ENCODE data around the gene ADAMTS6. TPM values are rescaled to one million over a fixed set of nuclear protein-coding genes. Genes with fewer than 3 reads are reported as not detected.
"Not testable (repeated sequence)": the region's sequence is repeated elsewhere in the genome, so short reads cannot be mapped to it uniquely, and the experiment has no call there.

The ADAMTS6 gene
- total RNA-seq, 1 donor from 2014 or later = 1.5 TPM

DNA sequence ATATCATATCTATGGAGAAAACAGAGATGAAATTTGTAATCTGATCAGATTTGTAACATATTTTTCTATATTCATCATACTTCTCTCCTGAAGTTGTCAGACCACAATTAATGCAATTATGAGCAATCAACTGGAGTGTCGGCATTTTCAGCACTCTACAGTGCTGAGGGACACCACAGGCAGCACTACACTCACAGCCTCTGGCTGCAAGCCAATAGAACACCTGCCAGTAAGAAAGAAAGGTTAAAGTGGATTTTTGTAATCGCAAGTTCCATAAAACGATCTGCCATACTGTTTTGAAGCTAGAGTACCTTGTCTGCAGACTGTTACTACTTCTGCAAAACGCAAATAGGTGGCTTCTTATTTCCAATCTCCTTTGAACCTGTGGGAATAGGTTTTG, 147.6 kb downstream of the ADAMTS6 start:
- intact Hi-C loops (cut with micrococcal nuclease) = no loop called here
- DNase-seq = no peak
- TF ChIP-seq, protein P1, sequence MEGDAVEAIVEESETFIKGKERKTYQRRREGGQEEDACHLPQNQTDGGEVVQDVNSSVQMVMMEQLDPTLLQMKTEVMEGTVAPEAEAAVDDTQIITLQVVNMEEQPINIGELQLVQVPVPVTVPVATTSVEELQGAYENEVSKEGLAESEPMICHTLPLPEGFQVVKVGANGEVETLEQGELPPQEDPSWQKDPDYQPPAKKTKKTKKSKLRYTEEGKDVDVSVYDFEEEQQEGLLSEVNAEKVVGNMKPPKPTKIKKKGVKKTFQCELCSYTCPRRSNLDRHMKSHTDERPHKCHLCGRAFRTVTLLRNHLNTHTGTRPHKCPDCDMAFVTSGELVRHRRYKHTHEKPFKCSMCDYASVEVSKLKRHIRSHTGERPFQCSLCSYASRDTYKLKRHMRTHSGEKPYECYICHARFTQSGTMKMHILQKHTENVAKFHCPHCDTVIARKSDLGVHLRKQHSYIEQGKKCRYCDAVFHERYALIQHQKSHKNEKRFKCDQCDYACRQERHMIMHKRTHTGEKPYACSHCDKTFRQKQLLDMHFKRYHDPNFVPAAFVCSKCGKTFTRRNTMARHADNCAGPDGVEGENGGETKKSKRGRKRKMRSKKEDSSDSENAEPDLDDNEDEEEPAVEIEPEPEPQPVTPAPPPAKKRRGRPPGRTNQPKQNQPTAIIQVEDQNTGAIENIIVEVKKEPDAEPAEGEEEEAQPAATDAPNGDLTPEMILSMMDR (IDR thresholded peaks at IDR 0.05; ENCODE audit: borderline replicate concordance) = no peak
- peak overlapping the region; percentile 48 for H3K4me3 ChIP-seq
- no peaks in the 10 kb centered on the region for H3K4me1 ChIP-seq
- H3K36me3 ChIP-seq = no peaks in the 10 kb centered on the region
- no peak overlapping the region for H3K27ac ChIP-seq (replicated peaks)
- H3K27me3 ChIP-seq (ENCODE audit: low read depth) = no peaks in the 10 kb centered on the region
- H3K9me3 ChIP-seq (replicated peaks) = peaks cover 2% of the 10 kb centered on the region

DNA sequence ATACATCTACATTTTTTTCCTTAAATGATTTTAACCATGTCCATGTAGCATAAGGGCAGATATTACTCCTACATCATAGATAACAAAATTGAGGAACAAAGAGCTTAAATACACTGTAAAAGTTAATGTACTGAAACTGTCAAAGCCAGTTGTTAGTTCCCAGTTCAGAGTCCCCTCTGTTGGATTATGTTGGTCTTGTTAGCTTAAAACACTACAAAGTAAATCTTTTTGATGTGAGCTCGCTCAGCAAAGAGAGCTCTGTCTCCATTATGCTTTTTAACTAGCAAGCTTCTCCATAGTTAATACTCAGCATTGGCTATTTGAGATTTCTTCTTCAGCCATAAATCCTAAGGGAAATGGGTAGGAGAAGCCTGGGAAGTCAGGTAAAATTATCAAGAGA, 149.1 kb downstream of the ADAMTS6 start:
- intact Hi-C loops (cut with micrococcal nuclease) = no loop called here
- no peak overlapping the region for H3K27ac ChIP-seq (replicated peaks)
- H3K9me3 ChIP-seq (replicated peaks) = no peaks in the 10 kb centered on the region
- H3K36me3 ChIP-seq = no peaks in the 10 kb centered on the region
- H3K27me3 ChIP-seq (ENCODE audit: low read depth) = no peaks in the 10 kb centered on the region
- TF ChIP-seq, protein P1 (IDR thresholded peaks at IDR 0.05; ENCODE audit: borderline replicate concordance) = no peak
- no peak for DNase-seq
- H3K4me1 ChIP-seq = no peaks in the 10 kb centered on the region
- no peak overlapping the region for H3K4me3 ChIP-seq

DNA sequence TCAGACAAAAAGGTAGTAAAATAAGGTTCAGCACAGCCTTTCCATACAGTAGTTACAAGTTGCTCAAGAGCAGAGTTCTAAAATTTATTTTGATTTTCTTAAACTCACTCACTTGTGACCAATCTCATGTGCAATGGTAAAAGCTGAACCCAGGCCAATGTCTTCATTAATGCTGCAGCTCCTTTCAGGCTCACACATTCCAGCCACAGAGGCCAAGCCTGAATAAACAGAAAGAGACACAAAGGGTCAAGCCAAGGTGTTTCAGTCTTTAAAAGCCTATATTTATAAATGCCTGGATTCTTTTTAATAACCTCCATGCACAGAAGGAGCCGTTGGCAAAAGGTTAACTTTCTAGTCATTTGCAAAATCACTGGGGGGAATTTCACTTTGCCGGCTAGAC, 152.5 kb downstream of the ADAMTS6 start:
- no peaks in the 10 kb centered on the region for H3K4me1 ChIP-seq
- TF ChIP-seq, protein P1 (IDR thresholded peaks at IDR 0.05; ENCODE audit: borderline replicate concordance) = no peak
- no peaks in the 10 kb centered on the region for H3K9me3 ChIP-seq (replicated peaks)
- no peak for DNase-seq
- H3K27me3 ChIP-seq (ENCODE audit: low read depth) = no peaks in the 10 kb centered on the region
- H3K4me3 ChIP-seq = no peak overlapping the region
- intact Hi-C loops (cut with micrococcal nuclease) = no loop called here
- no peaks in the 10 kb centered on the region for H3K36me3 ChIP-seq
- H3K27ac ChIP-seq (replicated peaks) = no peak overlapping the region

DNA sequence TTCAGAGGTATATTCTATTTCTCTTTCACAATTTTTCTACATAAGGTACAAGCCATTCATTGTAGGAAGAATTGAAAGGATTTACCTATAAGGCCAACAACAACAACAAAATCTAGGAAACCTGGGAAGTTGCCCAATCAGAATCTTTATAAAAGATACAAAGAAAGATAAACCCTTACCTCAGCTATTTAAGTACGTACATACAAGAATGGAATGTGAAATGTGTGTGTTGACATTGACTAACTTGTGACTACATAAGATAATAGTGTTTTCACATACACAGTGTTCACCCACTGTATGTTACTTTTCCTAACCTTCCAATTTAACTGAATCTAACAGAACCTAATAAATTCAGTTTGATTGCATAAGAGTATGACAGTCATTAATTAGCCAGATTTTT, 154.1 kb downstream of the ADAMTS6 start:
- DNase-seq = no peak
- no peak overlapping the region for H3K4me3 ChIP-seq
- H3K27me3 ChIP-seq (ENCODE audit: low read depth) = no peaks in the 10 kb centered on the region
- no peak overlapping the region for H3K27ac ChIP-seq (replicated peaks)
- intact Hi-C loops (cut with micrococcal nuclease) = no loop called here
- TF ChIP-seq, protein P1 (IDR thresholded peaks at IDR 0.05; ENCODE audit: borderline replicate concordance) = no peak
- H3K36me3 ChIP-seq = no peaks in the 10 kb centered on the region
- H3K4me1 ChIP-seq = no peaks in the 10 kb centered on the region
- H3K9me3 ChIP-seq (replicated peaks) = no peaks in the 10 kb centered on the region

DNA sequence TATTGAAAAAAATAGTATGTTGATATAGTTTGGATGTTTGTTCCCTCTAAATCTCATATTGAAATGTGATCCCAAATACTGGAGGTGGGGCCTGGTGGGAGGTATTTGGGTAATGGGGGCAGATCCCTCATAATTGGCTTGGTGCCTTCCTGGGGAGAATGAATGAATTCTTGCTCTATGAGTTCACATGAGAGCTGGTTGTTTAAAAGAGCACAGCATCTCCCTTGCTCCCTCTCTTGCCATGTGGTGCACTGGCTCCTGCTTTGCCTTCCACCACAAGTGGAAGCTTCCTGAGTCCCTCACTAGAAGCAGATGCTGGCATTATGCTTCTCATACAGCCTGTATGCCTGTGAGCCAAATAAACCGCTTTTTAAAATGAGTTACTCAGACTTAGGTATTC, 154.8 kb downstream of the ADAMTS6 start:
- Histone ChIP-seq H3K27me3 (ENCODE audit: low read depth) (no peaks in the 10 kb centered on the region), H3K27ac (replicated peaks) (no peak overlapping the region), H3K9me3 (replicated peaks) (no peaks in the 10 kb centered on the region), H3K4me1 (no peaks in the 10 kb centered on the region), H3K36me3 (no peaks in the 10 kb centered on the region), H3K4me3 (no peak overlapping the region)
- intact Hi-C loops (cut with micrococcal nuclease) = no loop called here
- DNase-seq = no peak
- TF ChIP-seq, protein P1 (IDR thresholded peaks at IDR 0.05; ENCODE audit: borderline replicate concordance) = no peak

DNA sequence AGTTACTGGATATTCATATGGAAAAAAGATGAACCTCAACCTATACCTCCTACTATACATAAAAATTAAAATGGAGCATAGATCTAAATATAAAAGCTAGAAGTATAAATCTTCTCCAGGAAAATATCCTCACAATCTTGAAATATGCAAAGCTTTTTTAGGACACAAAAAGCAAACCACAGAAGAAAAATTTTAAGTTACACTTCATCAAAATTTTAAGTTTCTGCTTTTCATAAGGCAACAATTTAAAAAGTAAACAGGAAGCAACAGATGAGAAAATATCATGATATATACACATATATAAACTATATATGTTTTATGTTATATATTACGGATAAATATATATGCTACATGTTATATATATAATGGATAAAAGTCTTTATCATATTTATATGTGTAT, 157.5 kb downstream of the ADAMTS6 start:
- TF ChIP-seq, protein P1 (IDR thresholded peaks at IDR 0.05; ENCODE audit: borderline replicate concordance) = no peak
- Histone ChIP-seq H3K4me3 (no peak overlapping the region), H3K9me3 (replicated peaks) (peaks cover 11% of the 10 kb centered on the region), H3K27me3 (ENCODE audit: low read depth) (no peaks in the 10 kb centered on the region), H3K27ac (replicated peaks) (no peak overlapping the region), H3K36me3 (no peaks in the 10 kb centered on the region), H3K4me1 (no peaks in the 10 kb centered on the region)
- intact Hi-C loops (cut with micrococcal nuclease) = no loop called here
- DNase-seq = no peak

DNA sequence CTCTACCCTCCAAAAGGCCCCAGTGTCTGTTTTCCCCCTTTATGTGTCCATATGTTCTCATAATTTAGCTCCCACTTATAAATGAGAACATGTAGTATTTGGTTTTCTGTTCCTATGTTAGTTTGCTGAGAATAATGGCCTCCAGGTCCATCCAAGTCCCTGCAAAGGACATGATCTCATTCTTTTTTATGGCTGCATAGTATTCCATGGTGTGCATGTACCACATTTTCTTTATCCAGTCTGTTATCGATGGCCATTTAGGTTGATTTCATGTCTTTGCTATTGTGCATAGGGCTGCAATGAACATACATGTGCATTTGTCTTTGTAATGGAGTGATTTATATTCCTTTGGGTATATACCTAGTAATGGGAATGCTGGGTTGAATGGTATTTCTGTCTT, 161.0 kb downstream of the ADAMTS6 start:
- H3K4me3 ChIP-seq; H3K27ac ChIP-seq (replicated peaks); intact Hi-C loops (cut with micrococcal nuclease); H3K4me1 ChIP-seq; DNase-seq; H3K27me3 ChIP-seq (ENCODE audit: low read depth); H3K36me3 ChIP-seq: not testable (repeated sequence)
- H3K9me3 ChIP-seq (replicated peaks) = peaks cover 11% of the 10 kb centered on the region

All from left ventricle myocardium inferior (tissue), 1 donor.